ENCODE results near the gene LY6G5C.

GRCh38 chr6:31663126-31663960 lies 17.5 kb downstream of the LY6G5C start:
- TF ChIP-seq, protein P1, sequence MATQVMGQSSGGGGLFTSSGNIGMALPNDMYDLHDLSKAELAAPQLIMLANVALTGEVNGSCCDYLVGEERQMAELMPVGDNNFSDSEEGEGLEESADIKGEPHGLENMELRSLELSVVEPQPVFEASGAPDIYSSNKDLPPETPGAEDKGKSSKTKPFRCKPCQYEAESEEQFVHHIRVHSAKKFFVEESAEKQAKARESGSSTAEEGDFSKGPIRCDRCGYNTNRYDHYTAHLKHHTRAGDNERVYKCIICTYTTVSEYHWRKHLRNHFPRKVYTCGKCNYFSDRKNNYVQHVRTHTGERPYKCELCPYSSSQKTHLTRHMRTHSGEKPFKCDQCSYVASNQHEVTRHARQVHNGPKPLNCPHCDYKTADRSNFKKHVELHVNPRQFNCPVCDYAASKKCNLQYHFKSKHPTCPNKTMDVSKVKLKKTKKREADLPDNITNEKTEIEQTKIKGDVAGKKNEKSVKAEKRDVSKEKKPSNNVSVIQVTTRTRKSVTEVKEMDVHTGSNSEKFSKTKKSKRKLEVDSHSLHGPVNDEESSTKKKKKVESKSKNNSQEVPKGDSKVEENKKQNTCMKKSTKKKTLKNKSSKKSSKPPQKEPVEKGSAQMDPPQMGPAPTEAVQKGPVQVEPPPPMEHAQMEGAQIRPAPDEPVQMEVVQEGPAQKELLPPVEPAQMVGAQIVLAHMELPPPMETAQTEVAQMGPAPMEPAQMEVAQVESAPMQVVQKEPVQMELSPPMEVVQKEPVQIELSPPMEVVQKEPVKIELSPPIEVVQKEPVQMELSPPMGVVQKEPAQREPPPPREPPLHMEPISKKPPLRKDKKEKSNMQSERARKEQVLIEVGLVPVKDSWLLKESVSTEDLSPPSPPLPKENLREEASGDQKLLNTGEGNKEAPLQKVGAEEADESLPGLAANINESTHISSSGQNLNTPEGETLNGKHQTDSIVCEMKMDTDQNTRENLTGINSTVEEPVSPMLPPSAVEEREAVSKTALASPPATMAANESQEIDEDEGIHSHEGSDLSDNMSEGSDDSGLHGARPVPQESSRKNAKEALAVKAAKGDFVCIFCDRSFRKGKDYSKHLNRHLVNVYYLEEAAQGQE (IDR thresholded peaks at IDR 0.05; ENCODE audit: unreplicated experiment), result no peak
- TF ChIP-seq, protein P2, sequence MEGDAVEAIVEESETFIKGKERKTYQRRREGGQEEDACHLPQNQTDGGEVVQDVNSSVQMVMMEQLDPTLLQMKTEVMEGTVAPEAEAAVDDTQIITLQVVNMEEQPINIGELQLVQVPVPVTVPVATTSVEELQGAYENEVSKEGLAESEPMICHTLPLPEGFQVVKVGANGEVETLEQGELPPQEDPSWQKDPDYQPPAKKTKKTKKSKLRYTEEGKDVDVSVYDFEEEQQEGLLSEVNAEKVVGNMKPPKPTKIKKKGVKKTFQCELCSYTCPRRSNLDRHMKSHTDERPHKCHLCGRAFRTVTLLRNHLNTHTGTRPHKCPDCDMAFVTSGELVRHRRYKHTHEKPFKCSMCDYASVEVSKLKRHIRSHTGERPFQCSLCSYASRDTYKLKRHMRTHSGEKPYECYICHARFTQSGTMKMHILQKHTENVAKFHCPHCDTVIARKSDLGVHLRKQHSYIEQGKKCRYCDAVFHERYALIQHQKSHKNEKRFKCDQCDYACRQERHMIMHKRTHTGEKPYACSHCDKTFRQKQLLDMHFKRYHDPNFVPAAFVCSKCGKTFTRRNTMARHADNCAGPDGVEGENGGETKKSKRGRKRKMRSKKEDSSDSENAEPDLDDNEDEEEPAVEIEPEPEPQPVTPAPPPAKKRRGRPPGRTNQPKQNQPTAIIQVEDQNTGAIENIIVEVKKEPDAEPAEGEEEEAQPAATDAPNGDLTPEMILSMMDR (conservative IDR thresholded peaks at IDR 0.05; ENCODE audit: low read depth in 2 of 2), result no peak
- TF ChIP-seq STAT1 (IDR thresholded peaks at IDR 0.05; ENCODE audit: unreplicated experiment) (no peak), EZH2 (IDR thresholded peaks at IDR 0.05; ENCODE audit: low read depth, unreplicated experiment) (no peak), EZH2phosphoT487 (IDR thresholded peaks at IDR 0.05; ENCODE audit: unreplicated experiment) (no peak), POLR2AphosphoS5 (IDR thresholded peaks at IDR 0.05; ENCODE audit: low read depth) (no peak), JUNB (IDR thresholded peaks at IDR 0.05; ENCODE audit: unreplicated experiment) (no peak)
- TF ChIP-seq, protein P3, sequence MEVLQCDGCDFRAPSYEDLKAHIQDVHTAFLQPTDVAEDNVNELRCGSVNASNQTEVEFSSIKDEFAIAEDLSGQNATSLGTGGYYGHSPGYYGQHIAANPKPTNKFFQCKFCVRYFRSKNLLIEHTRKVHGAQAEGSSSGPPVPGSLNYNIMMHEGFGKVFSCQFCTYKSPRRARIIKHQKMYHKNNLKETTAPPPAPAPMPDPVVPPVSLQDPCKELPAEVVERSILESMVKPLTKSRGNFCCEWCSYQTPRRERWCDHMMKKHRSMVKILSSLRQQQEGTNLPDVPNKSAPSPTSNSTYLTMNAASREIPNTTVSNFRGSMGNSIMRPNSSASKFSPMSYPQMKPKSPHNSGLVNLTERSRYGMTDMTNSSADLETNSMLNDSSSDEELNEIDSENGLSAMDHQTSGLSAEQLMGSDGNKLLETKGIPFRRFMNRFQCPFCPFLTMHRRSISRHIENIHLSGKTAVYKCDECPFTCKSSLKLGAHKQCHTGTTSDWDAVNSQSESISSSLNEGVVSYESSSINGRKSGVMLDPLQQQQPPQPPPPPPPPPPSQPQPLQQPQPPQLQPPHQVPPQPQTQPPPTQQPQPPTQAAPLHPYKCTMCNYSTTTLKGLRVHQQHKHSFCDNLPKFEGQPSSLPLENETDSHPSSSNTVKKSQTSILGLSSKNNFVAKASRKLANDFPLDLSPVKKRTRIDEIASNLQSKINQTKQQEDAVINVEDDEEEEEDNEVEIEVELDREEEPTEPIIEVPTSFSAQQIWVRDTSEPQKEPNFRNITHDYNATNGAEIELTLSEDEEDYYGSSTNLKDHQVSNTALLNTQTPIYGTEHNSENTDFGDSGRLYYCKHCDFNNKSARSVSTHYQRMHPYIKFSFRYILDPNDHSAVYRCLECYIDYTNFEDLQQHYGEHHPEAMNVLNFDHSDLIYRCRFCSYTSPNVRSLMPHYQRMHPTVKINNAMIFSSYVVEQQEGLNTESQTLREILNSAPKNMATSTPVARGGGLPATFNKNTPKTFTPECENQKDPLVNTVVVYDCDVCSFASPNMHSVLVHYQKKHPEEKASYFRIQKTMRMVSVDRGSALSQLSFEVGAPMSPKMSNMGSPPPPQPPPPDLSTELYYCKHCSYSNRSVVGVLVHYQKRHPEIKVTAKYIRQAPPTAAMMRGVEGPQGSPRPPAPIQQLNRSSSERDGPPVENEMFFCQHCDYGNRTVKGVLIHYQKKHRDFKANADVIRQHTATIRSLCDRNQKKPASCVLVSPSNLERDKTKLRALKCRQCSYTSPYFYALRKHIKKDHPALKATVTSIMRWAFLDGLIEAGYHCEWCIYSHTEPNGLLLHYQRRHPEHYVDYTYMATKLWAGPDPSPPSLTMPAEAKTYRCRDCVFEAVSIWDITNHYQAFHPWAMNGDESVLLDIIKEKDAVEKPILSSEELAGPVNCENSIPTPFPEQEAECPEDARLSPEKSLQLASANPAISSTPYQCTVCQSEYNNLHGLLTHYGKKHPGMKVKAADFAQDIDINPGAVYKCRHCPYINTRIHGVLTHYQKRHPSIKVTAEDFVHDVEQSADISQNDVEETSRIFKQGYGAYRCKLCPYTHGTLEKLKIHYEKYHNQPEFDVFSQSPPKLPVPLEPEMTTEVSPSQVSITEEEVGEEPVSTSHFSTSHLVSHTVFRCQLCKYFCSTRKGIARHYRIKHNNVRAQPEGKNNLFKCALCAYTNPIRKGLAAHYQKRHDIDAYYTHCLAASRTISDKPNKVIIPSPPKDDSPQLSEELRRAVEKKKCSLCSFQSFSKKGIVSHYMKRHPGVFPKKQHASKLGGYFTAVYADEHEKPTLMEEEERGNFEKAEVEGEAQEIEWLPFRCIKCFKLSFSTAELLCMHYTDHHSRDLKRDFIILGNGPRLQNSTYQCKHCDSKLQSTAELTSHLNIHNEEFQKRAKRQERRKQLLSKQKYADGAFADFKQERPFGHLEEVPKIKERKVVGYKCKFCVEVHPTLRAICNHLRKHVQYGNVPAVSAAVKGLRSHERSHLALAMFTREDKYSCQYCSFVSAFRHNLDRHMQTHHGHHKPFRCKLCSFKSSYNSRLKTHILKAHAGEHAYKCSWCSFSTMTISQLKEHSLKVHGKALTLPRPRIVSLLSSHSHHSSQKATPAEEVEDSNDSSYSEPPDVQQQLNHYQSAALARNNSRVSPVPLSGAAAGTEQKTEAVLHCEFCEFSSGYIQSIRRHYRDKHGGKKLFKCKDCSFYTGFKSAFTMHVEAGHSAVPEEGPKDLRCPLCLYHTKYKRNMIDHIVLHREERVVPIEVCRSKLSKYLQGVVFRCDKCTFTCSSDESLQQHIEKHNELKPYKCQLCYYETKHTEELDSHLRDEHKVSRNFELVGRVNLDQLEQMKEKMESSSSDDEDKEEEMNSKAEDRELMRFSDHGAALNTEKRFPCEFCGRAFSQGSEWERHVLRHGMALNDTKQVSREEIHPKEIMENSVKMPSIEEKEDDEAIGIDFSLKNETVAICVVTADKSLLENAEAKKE (CRISPR knock-in tag; IDR thresholded peaks at IDR 0.05), result no peak

Measured in GM23338 (cell line).